Renal cortex interstitium (tissue), 11 donors: ENCODE results near the gene SPHKAP. TPM values are rescaled to one million over a fixed set of nuclear protein-coding genes. Genes with fewer than 3 reads are reported as not detected.
"Not testable (repeated sequence)": the region's sequence is repeated elsewhere in the genome, so short reads cannot be mapped to it uniquely, and the experiment has no call there.

ENCODE experiments used
- DNase-seq, 11 donors: peaks; one replicate each; pipeline ENCODE4 v3.0.0-alpha.2; 2013; ENCODE audit warnings: low read depth in 9 of 11, low spot score in 4 of 11; ENCODE audit errors: extremely low read depth in 1 of 11
- polyA plus RNA-seq, 3 donors: library from polyadenylated mRNA; unstranded; fragments of 120-200 nt; gene quantifications; one replicate each; pipeline ENCODE4 v1.2.1, GENCODE V29; 2013; ENCODE audit not compliant: insufficient read length in 3 of 3

Gene SPHKAP
- polyA plus RNA-seq, 3 donors: 3.8 to 4.3 (median 4.1) TPM

- DNase-seq: no peak
These were observed 77.3 kb downstream of the SPHKAP start for GRCh38 chr2:228104215-228104614.

- DNase-seq: no peak
These were observed 78.1 kb downstream of the SPHKAP start for GRCh38 chr2:228103379-228103778.

- DNase-seq: no peak
These were observed 78.5 kb downstream of the SPHKAP start for GRCh38 chr2:228102949-228103348.

GRCh38 chr2:228094377-228094921 lies 87.0 kb downstream of the SPHKAP start:
- DNase-seq: no peak

- DNase-seq: no peak
These were observed 89.4 kb downstream of the SPHKAP start for GRCh38 chr2:228092056-228092455.

GRCh38 chr2:228086561-228086960 lies 94.9 kb downstream of the SPHKAP start:
- no peak for DNase-seq

- DNase-seq: no peak
These were observed 96.8 kb downstream of the SPHKAP start for GRCh38 chr2:228084717-228085116.

GRCh38 chr2:228083131-228083530 lies 98.4 kb downstream of the SPHKAP start:
- DNase-seq: no peak

- DNase-seq: no peak
These were observed 98.9 kb downstream of the SPHKAP start for GRCh38 chr2:228082571-228082970.

GRCh38 chr2:228079194-228079593 lies 102.3 kb downstream of the SPHKAP start:
- no peak for DNase-seq

GRCh38 chr2:228076695-228077094 lies 104.8 kb downstream of the SPHKAP start:
- DNase-seq: not testable (repeated sequence)

- no peak for DNase-seq
These were observed 108.8 kb downstream of the SPHKAP start for GRCh38 chr2:228072669-228073068.

- no peak for DNase-seq
These were observed 114.2 kb downstream of the SPHKAP start for GRCh38 chr2:228067309-228067708.

- DNase-seq: peak in 1 of 11 donors; percentile 21
These were observed 115.2 kb downstream of the SPHKAP start for GRCh38 chr2:228066126-228066798.

GRCh38 chr2:228065686-228066085 lies 115.8 kb downstream of the SPHKAP start:
- DNase-seq: no peak

GRCh38 chr2:228064796-228065315 lies 116.6 kb downstream of the SPHKAP start:
- no peak for DNase-seq

GRCh38 chr2:228064024-228064423 lies 117.5 kb downstream of the SPHKAP start:
- no peak for DNase-seq

- DNase-seq: no peak
These were observed 117.9 kb downstream of the SPHKAP start for GRCh38 chr2:228063558-228063957.

GRCh38 chr2:228059735-228060134 lies 121.8 kb downstream of the SPHKAP start:
- DNase-seq: no peak

GRCh38 chr2:228056293-228057097 lies 125.0 kb downstream of the SPHKAP start:
- no peak for DNase-seq
